Esophagus squamous epithelium (tissue), 5 donors: Measurements from ENCODE around the gene SMIM41. TPM values are rescaled to one million over a fixed set of nuclear protein-coding genes. Genes with fewer than 3 reads are reported as not detected.

ENCODE experiments used
- DNase-seq: peaks from one replicate; lab custom pipeline; 2025; lab: John Stamatoyannopoulos, UW
- H3K27ac ChIP-seq, 4 donors: fragments of 200-600 bp; sonication (generic); one replicate each; pipeline ENCODE4 v1.5.1; 2016 to 2019; ENCODE audit warnings: mild to moderate bottlenecking in 1 of 4
- H3K27me3 ChIP-seq, 4 donors: fragments of 200-600 bp; sonication (generic); 1 replicate in 3 of 4; 2 replicates in 1 of 4; pipeline versions ENCODE4 v1.5.1 to v1.6.0; 2017 to 2021; ENCODE audit warnings: antibody characterized with exemption in 1 of 4
- H3K36me3 ChIP-seq, 3 donors: fragments of 200-600 bp; sonication (generic); one replicate each; pipeline ENCODE4 v1.5.1; 2016 to 2019
- H3K4me1 ChIP-seq, 3 donors: fragments of 200-600 bp; sonication (generic); one replicate each; pipeline ENCODE4 v1.5.1; 2017 to 2019
- H3K4me3 ChIP-seq, 4 donors: fragments of 200-600 bp; sonication (generic); 1 replicate in 3 of 4; 2 replicates in 1 of 4; pipeline ENCODE4 v1.5.1; 2016 to 2019; ENCODE audit warnings: mild to moderate bottlenecking in 2 of 4, moderate library complexity in 1 of 4
- H3K9me3 ChIP-seq, 3 donors: fragments of 200-600 bp; sonication (generic); one replicate each; pipeline ENCODE4 v1.5.1; 2016 to 2019
- POLR2A ChIP-seq, 4 donors: fragments of 450-650 bp; IDR thresholded peaks; one replicate each; pipeline ENCODE4 v1.6.1; 2017; ENCODE audit warnings: antibody characterized with exemption in 4 of 4, mild to moderate bottlenecking in 4 of 4, moderate library complexity in 3 of 4
- WGBS, 2 donors: methylation state at CpG; one replicate each; pipeline ENCODE4 v1.1.5; 2018; 5-methylcytosine and 5-hydroxymethylcytosine counted together
- intact Hi-C: fragments of 100-400 bp; cut with DNase I; formaldehyde crosslinking; loops from one replicate; pipeline ENCODE4 v1.15.0; 2022
- total RNA-seq, 4 donors: library from RNA; depleted of rRNA; stranded (reverse); fragments of >200 nt; gene quantifications; one replicate each; pipeline ENCODE4 v1.1.0, GENCODE V29; 2016
- TF ChIP-seq, protein P1 (sequence below), 6 experiments: fragments of 450-650 bp in 4 of 6; fragments of 200-600 bp in 2 of 6; sonication (generic) in 2 of 6; IDR thresholded peaks; one replicate each; pipeline ENCODE4 v1.5.1; 2016 to 2019; ENCODE audit warnings: antibody characterized with exemption in 6 of 6, mild to moderate bottlenecking in 4 of 6, moderate library complexity in 4 of 6
- donor health status: DM: yes; HTN: yes; CAD: no.

The SMIM41 gene
- total RNA-seq, 4 donors from 2014 or later: 0.50 to 5.7 (median 1.8) TPM; not detected in 1

DNA sequence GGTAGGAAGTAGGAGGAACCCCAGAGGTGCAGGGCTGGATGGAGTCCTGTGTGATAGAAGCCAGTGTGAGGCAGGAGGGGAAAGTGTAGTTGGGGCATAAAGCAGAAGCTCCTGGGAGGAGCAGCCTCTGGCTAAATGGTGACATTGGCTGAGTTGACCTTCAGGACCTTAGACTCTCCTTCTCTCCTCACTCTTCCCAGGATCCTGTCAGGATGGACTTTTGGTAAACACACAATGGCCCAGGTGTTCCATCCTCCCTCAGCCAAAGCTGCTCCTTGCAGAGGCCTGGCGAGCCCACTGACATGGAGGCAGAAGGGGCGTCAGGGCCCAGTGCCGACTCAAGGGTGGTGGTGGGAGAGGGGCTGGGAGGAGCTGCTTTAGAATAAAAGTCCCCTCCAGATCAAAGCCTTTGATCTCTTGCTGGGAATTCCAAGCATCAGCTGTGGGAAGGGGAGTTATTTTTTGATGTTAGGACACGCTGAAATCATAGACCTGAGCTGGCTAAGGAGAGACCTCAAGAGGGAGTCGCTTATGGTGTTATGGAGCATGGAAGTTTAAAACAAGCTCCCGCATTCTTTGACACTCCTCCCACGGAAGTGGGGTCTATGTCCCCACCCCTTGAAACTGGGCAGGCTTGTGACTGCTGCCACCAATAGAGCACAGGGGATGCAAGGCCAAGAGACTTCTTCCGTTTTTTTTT lies 44.1 kb downstream of the SMIM41 start:
- H3K9me3 ChIP-seq: no peaks in the 10 kb centered on the region
- intact Hi-C loops: no loop called here
- H3K27ac ChIP-seq: no peak overlapping the region
- peaks cover 3 to 54% (median 19%) of the 10 kb centered on the region in 3 donors for H3K4me1 ChIP-seq
- no peaks in the 10 kb centered on the region for H3K36me3 ChIP-seq
- TF ChIP-seq POLR2A (IDR thresholded peaks at IDR 0.05): no peak
- TF ChIP-seq, protein P1, sequence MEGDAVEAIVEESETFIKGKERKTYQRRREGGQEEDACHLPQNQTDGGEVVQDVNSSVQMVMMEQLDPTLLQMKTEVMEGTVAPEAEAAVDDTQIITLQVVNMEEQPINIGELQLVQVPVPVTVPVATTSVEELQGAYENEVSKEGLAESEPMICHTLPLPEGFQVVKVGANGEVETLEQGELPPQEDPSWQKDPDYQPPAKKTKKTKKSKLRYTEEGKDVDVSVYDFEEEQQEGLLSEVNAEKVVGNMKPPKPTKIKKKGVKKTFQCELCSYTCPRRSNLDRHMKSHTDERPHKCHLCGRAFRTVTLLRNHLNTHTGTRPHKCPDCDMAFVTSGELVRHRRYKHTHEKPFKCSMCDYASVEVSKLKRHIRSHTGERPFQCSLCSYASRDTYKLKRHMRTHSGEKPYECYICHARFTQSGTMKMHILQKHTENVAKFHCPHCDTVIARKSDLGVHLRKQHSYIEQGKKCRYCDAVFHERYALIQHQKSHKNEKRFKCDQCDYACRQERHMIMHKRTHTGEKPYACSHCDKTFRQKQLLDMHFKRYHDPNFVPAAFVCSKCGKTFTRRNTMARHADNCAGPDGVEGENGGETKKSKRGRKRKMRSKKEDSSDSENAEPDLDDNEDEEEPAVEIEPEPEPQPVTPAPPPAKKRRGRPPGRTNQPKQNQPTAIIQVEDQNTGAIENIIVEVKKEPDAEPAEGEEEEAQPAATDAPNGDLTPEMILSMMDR (IDR thresholded peaks at IDR 0.05): no peak
- peaks cover 0 to 40% (median 0%) of the 10 kb centered on the region in 4 donors for H3K27me3 ChIP-seq
- no peak for DNase-seq
- 53 to 77% methylated on average over 5 of the region's 8 CpGs for WGBS, 2 donors
- no peak overlapping the region for H3K4me3 ChIP-seq

DNA sequence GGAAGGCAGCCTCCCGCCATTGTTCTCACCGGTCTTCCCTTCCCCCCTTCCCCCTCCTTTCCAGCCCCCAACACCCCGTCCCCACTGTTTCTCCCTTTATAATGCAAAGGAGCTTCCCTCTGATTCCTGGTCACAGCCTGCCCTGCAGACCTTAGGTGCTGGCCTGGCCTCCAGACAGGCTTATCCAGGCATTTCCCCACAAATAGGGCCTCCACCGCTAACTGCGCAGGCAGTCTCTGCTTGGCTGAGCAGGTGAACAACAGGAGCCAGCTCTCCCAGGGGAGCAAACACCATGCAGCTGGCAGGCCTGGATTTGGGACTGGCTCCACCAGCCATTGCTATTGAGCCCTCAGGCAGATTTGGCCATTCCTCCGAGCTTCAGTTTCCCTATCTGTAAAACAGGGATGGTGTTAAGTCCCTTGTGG lies 46.0 kb downstream of the SMIM41 start:
- H3K9me3 ChIP-seq: no peaks in the 10 kb centered on the region
- WGBS, 2 donors: 69 to 79% methylated on average over 5 to 6 of the region's 6 CpGs
- no peak for DNase-seq
- peaks cover 0 to 36% (median 6%) of the 10 kb centered on the region in 3 donors for H3K4me1 ChIP-seq
- intact Hi-C loops: no loop called here
- H3K36me3 ChIP-seq: no peaks in the 10 kb centered on the region
- H3K27me3 ChIP-seq: peaks cover 0 to 38% (median 0%) of the 10 kb centered on the region in 4 donors
- TF ChIP-seq, protein P1 (IDR thresholded peaks at IDR 0.05): no peak
- TF ChIP-seq POLR2A (IDR thresholded peaks at IDR 0.05): no peak
- H3K27ac ChIP-seq: peak overlapping the region in 1 of 4 donors; percentile 50
- no peak overlapping the region for H3K4me3 ChIP-seq

DNA sequence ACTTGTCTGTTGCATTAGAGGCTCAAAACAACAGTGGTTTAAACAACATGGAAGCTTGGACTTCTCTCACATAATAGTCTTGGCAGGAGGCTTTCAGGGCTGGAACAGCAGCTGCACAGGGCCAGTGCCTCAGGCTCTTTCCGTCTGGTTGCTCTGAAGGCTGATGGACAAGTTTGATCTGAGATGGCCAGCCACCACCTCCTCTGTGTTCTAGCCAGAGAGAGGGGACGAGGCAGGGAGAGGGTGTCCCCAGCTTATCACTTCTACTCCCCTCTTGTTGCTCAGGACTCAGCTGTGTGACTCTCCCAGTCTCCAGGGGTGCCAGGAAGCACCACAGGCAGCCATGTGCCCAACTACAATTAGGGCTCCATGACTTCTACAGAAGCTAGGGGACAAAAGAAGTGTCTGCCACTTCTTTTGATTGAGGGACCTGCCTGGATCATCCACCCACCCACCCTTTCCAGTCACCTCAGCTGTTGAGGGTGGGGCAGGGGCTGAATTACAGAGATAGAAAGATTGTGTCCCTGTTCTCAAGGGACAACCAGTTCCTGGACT lies 46.6 kb downstream of the SMIM41 start:
- intact Hi-C loops: no loop called here
- Histone ChIP-seq H3K9me3 (no peaks in the 10 kb centered on the region), H3K27me3 (peaks cover 0 to 32% (median 0%) of the 10 kb centered on the region in 4 donors), H3K36me3 (no peaks in the 10 kb centered on the region), H3K4me3 (no peak overlapping the region), H3K27ac (peak overlapping the region in 3 of 4 donors; percentile 25 to 50 (median 34)), H3K4me1 (peaks cover 0 to 32% (median 6%) of the 10 kb centered on the region in 3 donors)
- DNase-seq: no peak
- TF ChIP-seq, protein P1 (IDR thresholded peaks at IDR 0.05): no peak
- TF ChIP-seq POLR2A (IDR thresholded peaks at IDR 0.05): no peak
- 67% methylated on average over 1 of the region's 2 CpGs; no CpG with 5 or more reads in 1 of the 2 donors for WGBS, 2 donors

DNA sequence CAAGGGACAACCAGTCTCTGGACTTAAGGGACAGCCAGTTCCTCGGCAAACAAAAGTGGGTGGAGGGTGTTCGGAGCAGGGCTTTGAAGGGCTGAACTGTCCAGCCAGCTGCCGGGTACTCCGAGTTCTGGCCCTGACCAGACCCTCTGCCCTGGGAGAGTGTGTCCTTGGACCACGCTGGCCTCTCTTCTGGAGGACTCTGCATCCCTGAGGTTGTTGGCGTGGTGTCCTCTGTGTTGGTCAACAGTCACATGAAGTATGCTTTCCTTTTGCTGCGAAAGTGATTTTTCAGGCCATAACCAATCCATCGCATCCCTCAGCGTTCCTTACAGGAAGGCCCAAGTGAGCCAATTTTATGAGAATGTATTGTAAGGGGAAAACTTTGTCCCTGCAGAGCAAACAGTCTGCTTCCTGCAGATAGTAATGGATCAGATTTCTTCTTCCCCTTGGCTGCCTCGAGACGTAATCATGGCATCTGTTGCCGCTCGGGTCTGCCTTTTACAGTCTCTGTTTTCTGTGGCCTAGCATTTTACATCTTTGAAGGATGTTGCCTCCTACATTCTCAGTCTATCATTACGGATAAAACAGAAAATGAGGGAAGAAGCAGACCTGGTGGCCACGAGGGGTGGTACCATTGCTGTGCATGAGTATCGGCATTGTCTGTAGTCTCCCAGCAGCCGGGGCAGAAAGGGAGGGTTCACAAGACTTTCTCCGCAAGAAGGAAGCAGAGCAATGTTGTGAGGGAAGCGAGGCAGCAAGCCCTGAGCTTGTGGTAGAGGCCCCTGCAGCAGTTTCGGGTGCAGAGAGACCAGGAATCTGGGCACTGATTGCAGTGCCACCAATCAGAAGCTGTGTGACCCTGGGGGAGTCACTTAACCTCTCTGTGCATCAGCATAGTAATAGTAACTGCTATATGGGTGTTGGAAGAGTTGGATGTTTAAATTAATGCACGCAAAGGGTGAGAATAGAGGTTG lies 47.4 kb downstream of the SMIM41 start:
- Histone ChIP-seq H3K9me3 (no peaks in the 10 kb centered on the region), H3K4me1 (peaks cover 0 to 24% (median 6%) of the 10 kb centered on the region in 3 donors), H3K27ac (peak overlapping the region in 2 of 4 donors; percentile 25 to 50), H3K36me3 (no peaks in the 10 kb centered on the region), H3K4me3 (no peak overlapping the region), H3K27me3 (peaks cover 0 to 24% (median 0%) of the 10 kb centered on the region in 4 donors)
- intact Hi-C loops: no loop called here
- TF ChIP-seq, protein P1 (IDR thresholded peaks at IDR 0.05): no peak
- TF ChIP-seq POLR2A (IDR thresholded peaks at IDR 0.05): no peak
- 58 to 77% methylated on average over 14 to 21 of the region's 21 CpGs for WGBS, 2 donors
- DNase-seq: no peak
